Activated naive CD4-positive, alpha-beta T cell treated with anti-CD3 and anti-CD28 coated beads, Interleukin-2, amount 10 ng/mL, durations not matched to agents 7 days and 5 days (primary cell): ENCODE measurements around the gene SDCBP2.

Experiments
- CTCF ChIA-PET: fragments of 350-600 bp; sonication (Branson Sonifier 250); formaldehyde crosslinking; loops from one replicate; lab custom pipeline; 2021; ENCODE audit warnings: antibody characterized with exemption; lab: Charles Lee
- DNase-seq: peaks from one replicate; pipeline ENCODE4 v3.0.0-alpha.2; 2020
- H3K27ac Mint-ChIP-seq: one replicate; pipeline ENCODE4 v1.8.0; 2021; ENCODE audit warnings: mild to moderate bottlenecking, moderate library complexity, mixed read lengths
- H3K27me3 Mint-ChIP-seq: one replicate; pipeline ENCODE4 v1.8.0; 2021; ENCODE audit warnings: mild to moderate bottlenecking, mixed read lengths
- H3K36me3 Mint-ChIP-seq: one replicate; pipeline ENCODE4 v1.8.0; 2021; ENCODE audit warnings: mixed read lengths
- H3K4me1 Mint-ChIP-seq: one replicate; pipeline ENCODE4 v1.8.0; 2021; ENCODE audit warnings: mixed read lengths
- H3K4me3 Mint-ChIP-seq: one replicate; pipeline ENCODE4 v1.8.0; 2021; ENCODE audit warnings: mild to moderate bottlenecking, moderate library complexity, mixed read lengths
- H3K9me3 Mint-ChIP-seq: one replicate; pipeline ENCODE4 v1.8.0; 2021; ENCODE audit warnings: mixed read lengths

SDCBP2 gene

DNA sequence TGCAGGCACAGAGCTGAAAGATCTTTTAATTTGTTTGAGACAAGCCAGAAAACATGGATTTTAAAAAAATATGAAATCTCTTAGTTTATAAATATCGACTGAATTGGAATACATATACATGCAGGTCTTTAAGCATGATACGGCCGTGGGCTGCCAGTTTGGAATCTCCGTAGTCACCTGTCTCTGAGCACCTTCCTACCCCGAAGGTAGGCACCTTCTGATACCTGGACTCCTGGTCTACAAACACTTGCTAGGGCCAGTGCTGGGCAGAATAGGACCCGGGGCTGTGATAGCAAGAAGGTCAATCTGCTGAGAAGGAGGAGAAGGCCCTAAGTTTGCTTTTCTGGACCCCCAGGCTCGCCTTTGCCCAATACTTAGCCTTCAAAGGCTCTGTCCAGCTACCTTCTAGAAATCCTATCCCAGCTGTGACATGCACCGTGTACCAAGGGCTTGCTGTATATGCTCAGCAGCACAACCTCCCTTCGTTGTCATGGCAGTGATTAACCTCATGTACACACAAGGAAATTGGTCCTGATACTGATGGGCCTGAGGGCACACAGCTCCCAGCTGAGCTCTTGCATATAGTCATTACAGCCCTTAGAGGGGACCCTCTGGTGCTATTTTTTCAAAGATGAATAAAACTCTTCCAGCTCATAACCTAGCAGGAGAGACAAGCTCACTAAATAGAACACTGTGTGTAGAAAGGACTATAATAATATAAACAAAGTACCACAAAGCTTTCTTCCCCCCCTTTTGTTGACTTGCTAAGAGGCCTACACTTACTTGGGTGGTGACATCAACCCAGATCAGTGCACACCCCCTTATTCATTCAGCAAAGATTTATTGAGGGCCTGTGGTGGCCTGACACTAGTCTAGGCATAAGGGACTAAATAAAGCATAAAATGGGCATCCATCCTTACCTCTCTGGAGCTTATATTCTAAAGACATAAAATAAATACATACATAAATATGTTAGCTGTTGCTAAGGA lies 45.1 kb downstream of the SDCBP2 start:
- Mint-ChIP-seq H3K27me3 (no peaks in the 10 kb centered on the region), H3K4me1 (peaks cover 57% of the 10 kb centered on the region), H3K36me3 (peaks cover 10% of the 10 kb centered on the region), H3K9me3 (no peaks in the 10 kb centered on the region), H3K4me3 (no peak overlapping the region), H3K27ac (no peak overlapping the region)
- CTCF ChIA-PET: interaction anchor here (1.2 kb wide), 1 partner anchor 225 kb away, joined by 3 read pairs; no protein-coding TSS in a partner anchor
- no peak for DNase-seq

DNA sequence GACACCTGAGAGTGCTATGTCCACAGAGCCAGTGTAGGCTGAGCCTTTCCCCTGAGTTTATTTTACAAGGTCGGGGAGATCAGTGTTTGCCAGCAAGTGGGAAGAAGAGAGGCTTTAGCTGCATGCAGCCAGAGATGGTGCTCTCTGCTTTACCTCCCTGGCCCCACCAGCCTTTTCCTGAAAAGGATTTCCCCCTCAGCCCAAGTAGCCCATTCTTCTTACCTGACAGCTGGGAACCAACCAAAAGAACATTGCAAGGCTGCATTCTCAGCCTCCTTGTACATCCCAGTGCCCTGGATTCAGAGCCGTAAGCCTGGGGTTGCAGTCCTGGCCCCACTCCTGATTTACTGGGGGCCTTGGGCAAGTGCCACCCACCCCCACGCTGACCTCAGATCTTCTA lies 46.0 kb downstream of the SDCBP2 start:
- Mint-ChIP-seq H3K9me3 (no peaks in the 10 kb centered on the region), H3K27me3 (no peaks in the 10 kb centered on the region), H3K4me3 (no peak overlapping the region), H3K4me1 (peaks cover 52% of the 10 kb centered on the region), H3K36me3 (peaks cover 8% of the 10 kb centered on the region), H3K27ac (no peak overlapping the region)
- DNase-seq: no peak
- CTCF ChIA-PET: interaction anchor here (1.2 kb wide), 1 partner anchor 226 kb away, joined by 3 read pairs; no protein-coding TSS in a partner anchor

DNA sequence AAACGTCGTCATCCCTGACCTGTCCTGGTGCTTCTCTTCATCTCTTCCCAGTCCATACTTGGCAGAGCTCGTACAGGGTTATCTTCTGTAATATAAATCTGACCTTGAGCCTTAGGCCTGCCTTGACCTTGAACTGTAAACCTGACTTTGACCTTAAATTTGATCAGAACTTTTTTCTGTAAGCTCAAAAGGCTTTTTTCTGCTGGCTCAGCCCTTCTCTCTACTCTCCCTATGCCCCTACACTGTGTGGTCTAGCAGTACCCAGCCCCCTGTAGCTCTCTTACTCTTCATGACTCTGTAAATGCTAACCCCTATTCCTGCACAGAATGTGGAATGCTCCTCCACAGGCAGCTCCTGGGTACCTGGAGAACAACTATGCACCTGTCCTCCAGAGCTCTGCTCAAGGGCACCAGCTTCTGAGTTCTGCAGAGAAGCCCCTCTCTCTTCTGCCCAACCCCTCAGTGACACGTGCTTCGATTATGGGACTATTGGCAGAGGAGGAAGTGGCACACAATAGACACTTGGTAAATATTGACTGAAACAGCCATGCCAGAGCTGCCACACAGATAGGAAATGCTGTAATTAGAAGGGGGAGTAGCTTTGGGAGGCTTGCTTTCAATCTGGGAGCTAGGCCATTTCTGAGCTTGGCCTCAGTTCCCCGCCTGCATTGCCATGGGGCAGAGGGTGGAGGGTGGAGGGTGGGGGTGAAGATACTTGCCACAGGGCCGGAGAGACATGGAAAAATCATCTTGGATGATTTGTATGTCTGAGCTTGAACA lies 47.5 kb downstream of the SDCBP2 start:
- Mint-ChIP-seq H3K27me3 (no peaks in the 10 kb centered on the region), H3K36me3 (peaks cover 5% of the 10 kb centered on the region), H3K4me1 (peaks cover 37% of the 10 kb centered on the region), H3K9me3 (no peaks in the 10 kb centered on the region), H3K27ac (no peak overlapping the region), H3K4me3 (no peak overlapping the region)
- DNase-seq: no peak
- CTCF ChIA-PET: interaction anchor here (1.0 to 1.4 kb wide), 3 partner anchors 9 to 16 kb away, joined by 3 read pairs; no protein-coding TSS in a partner anchor

DNA sequence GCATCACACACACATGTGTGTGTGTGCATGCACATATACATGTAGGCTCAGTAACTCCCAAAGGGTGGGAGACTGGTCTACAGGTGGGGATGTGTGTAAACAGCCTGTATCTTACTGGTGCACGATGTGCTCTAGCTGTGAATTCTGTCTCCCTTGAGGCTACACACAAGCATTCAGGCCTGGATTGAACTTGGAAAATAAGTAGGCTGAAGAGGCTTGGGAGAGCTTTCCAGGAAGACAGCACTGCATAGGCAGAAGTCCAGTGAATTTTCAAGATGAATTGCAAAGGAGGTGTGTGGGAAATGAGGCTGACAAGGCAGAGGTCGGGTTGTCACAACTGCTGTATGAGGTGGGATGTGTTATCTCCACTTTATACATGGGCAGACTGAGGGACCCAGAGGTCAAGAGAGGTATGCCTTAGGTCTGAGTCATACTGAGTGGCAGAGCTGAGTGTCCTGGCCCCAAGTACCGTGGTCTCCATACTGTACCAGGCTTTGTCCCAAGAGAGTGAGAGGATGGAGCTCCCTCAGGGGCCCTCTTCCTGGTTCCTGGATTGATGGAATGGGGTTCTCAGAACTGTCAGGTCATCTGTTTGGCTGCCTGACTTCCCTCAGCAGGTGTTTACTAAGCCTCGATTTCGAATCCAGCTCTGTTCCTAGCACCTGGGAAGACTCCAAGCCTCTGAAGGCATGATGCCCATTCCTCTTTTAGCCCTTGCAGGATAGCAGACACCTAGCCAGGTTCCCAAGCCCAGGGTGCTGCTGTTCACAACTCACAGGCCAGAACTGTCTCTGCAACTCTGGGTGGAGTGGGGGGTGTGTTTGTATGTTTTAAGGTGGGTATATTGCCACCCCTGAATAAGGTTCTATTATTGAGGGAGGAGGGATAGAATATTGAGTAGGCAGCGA lies 48.5 kb downstream of the SDCBP2 start:
- CTCF ChIA-PET: interaction anchor here (0.9 kb wide), 1 partner anchor 158 kb away, joined by 3 read pairs; no protein-coding TSS in a partner anchor
- Mint-ChIP-seq H3K9me3 (no peaks in the 10 kb centered on the region), H3K27me3 (no peaks in the 10 kb centered on the region), H3K36me3 (peaks cover 5% of the 10 kb centered on the region), H3K27ac (no peak overlapping the region), H3K4me1 (peaks cover 30% of the 10 kb centered on the region), H3K4me3 (no peak overlapping the region)
- no peak for DNase-seq

DNA sequence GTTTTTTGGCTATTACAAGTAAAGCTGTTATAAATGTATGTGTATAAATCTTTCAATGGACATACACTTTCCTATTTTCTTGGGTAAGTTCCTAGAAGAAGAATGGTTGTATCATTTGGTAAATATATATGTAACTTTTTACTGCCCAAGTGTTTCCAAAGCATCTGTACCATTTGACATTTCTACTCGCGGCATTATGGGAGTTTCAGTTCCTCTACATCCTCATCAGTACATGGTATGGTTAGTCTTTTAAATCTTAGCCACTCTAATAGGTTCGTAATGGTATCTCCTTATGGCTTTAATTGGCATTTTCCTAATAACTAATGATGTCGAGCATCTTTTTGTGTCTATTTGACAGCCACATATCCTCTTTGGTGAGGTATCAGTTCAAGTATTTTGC lies 49.9 kb downstream of the SDCBP2 start:
- H3K9me3 Mint-ChIP-seq: no peaks in the 10 kb centered on the region
- no peak for DNase-seq
- peaks cover 7% of the 10 kb centered on the region for H3K36me3 Mint-ChIP-seq
- H3K4me3 Mint-ChIP-seq: no peak overlapping the region
- no peak overlapping the region for H3K27ac Mint-ChIP-seq
- CTCF ChIA-PET: no interaction called here
- H3K4me1 Mint-ChIP-seq: peaks cover 16% of the 10 kb centered on the region
- no peaks in the 10 kb centered on the region for H3K27me3 Mint-ChIP-seq

DNA sequence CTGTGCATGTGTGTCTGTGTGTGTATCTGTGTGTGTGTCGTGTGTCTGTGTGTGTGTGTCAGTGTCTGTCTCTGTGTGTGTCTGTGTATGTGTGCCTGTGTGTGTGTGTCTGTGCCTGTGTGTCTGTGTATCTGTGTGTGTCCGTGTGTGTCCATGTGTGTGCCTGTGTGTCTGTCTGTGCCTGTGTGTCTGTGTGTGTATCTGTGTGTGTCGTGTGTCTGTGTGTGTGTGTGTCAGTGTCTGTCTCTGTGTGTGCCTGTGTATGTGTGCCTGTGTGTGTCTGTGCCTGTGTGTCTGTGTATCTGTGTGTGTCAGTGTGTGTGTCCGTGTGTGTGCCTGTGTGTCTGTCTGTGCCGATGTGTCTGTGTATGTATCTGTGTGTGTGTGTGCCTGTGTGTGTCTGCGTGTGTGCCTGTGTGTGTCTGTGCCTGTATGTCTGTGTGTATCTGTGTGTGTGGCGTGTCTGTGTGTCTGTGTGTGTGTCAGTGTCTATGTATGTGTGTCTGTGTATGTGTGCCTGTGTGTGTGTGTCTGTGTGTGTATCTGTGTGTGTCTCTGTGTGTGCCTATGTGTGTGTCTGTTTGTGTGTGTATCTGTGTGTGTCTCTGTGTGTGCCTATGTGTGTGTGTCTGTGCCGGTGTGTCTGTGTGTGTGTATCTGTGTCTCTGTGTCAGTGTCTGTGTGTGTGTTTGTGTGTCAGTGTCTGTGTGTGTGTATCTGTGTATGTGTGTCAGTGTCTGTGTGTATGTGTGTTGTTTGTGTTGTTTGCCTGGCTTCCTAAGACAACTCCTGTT lies 51.2 kb downstream of the SDCBP2 start:
- CTCF ChIA-PET: no interaction called here
- Mint-ChIP-seq H3K4me1 (peaks cover 14% of the 10 kb centered on the region), H3K36me3 (peaks cover 11% of the 10 kb centered on the region), H3K27ac (no peak overlapping the region), H3K4me3 (no peak overlapping the region), H3K9me3 (no peaks in the 10 kb centered on the region), H3K27me3 (no peaks in the 10 kb centered on the region)
- no peak for DNase-seq

DNA sequence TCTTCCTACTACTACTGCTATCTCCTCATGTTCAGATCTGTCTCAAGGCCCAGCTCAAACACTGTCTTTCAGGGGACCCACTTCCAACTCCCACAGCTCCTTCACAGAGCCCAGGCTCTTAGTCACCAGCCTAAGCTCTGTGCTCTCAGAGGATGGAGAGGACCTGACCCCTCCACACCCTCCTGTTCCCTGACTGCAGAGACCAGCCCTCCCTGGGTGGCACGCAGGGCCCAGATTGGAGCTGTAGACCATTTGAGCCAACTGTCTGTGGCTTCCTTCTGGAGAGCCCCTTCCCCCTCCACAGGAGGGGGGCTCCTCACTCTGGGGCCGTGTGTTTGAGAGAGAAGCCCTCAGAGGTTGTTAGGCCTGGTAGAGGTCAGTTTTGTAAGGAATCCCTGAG lies 53.0 kb downstream of the SDCBP2 start:
- no peak for DNase-seq
- Mint-ChIP-seq H3K4me1 (peaks cover 9% of the 10 kb centered on the region), H3K4me3 (no peak overlapping the region), H3K36me3 (peaks cover 9% of the 10 kb centered on the region), H3K9me3 (no peaks in the 10 kb centered on the region), H3K27ac (no peak overlapping the region), H3K27me3 (no peaks in the 10 kb centered on the region)
- CTCF ChIA-PET: interaction anchor here (1.3 kb wide), 1 partner anchor 10 kb away, joined by 6 read pairs; the partner anchor contains the start of gene SNPH

DNA sequence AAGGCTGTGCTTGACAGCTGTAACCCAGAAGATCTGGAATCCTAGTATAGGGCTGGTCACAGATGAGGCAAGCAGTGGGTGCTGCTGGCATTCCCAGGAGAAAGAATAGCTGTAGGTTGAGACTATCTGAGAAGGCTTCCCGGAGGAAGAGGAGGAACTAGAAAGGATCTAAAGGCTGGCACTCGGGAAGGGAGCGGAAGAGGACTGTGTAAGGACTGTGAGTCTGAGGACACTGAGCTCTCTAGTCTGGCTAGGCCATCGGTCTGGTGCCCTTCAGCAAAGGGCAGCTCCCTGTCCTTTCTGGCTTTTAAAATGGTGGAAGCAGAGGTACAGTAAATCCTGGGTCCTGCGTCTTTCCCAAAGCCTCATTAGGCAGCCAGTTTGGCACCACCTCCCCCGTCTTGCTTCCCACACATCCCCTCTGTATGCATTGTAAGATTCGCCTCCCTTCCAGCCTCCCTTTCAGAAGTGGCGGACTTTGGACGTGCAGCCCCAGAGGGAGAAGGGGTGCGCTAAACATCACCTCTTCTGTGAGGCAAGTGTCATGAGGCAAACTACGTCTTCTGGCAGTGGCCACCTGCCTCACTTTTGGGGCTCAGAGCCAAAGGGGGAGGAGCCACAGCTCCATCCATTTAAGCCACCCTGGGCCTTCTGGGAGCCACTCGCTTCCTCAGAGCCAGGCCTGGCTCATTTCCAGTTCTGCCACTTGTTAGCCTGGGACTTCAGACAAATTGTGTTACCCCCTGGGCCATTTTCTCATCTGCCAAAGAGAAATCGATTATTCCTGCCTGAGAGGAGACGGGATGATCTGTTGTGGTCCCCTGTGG lies 54.2 kb downstream of the SDCBP2 start:
- Mint-ChIP-seq H3K27ac (no peak overlapping the region), H3K27me3 (no peaks in the 10 kb centered on the region), H3K4me3 (no peak overlapping the region), H3K4me1 (peaks cover 9% of the 10 kb centered on the region), H3K9me3 (no peaks in the 10 kb centered on the region), H3K36me3 (peaks cover 11% of the 10 kb centered on the region)
- DNase-seq: no peak
- CTCF ChIA-PET: interaction anchor here (1.3 kb wide), 1 partner anchor 8 kb away, joined by 6 read pairs; the partner anchor contains the start of gene SNPH

DNA sequence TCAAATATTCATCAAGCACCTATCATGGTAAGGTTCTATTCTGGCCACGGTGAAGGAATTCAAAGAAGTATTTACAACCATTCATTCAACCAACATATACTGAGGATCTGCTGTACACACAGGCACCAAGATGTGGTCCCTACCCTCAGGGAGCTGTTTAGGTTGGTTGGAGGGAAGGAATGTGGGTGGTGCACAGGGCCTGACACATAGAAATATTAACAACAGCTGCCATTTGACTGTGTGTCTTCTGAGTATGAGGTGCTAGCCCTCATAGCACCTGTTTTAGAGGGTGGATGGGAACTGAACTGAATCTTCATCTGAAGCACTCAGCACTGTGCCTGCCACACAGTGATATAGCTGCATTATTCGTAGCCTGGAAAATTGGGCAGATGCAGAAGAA lies 55.6 kb downstream of the SDCBP2 start:
- CTCF ChIA-PET: interaction anchor here (0.7 to 0.9 kb wide), 2 partner anchors 12 to 14 kb away, joined by 3 read pairs; no protein-coding TSS in a partner anchor
- no peak for DNase-seq
- Mint-ChIP-seq H3K27me3 (no peaks in the 10 kb centered on the region), H3K36me3 (peaks cover 11% of the 10 kb centered on the region), H3K27ac (no peak overlapping the region), H3K9me3 (no peaks in the 10 kb centered on the region), H3K4me1 (peaks cover 12% of the 10 kb centered on the region), H3K4me3 (no peak overlapping the region)

DNA sequence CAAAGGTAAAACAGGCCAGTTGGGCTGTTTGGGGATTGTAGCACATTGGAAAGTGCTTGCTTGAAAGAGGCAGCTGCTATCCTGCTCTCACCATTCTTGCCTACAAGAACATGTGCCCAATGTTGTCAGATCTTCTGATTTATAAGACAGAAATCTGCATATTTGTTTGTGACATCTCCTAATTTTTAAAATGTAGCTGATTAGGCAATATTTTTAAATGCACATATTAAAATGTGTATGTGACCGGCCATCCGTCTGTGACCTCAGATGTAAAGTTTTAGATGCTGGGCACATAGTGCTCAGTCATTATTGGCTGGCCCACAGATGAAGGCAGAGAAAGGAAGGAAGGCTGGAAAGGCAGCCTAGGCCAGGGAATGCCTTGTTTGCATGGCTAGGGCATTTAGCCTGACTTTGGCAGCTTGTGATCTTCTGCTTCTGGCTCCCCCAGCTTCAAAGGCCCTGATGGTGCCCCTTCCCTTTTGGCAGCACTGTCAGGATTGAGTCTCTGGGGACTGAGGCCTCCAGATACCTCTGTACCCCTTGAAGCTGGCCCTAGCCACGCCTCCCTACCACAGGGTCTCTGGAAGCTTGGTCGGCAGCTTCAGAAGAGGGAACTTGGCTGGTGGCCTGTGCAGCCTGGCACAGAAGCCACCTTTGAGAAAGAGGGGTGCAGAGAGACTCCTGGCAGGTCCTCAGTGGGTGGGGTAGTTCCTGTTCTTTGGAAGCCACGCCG lies 56.4 kb downstream of the SDCBP2 start:
- Mint-ChIP-seq H3K4me3 (no peak overlapping the region), H3K4me1 (peaks cover 20% of the 10 kb centered on the region), H3K27ac (no peak overlapping the region), H3K36me3 (peaks cover 11% of the 10 kb centered on the region), H3K9me3 (no peaks in the 10 kb centered on the region), H3K27me3 (no peaks in the 10 kb centered on the region)
- DNase-seq: no peak
- CTCF ChIA-PET: interaction anchor here (0.6 to 0.9 kb wide), 2 partner anchors 9 to 14 kb away, joined by 3 read pairs; no protein-coding TSS in a partner anchor

DNA sequence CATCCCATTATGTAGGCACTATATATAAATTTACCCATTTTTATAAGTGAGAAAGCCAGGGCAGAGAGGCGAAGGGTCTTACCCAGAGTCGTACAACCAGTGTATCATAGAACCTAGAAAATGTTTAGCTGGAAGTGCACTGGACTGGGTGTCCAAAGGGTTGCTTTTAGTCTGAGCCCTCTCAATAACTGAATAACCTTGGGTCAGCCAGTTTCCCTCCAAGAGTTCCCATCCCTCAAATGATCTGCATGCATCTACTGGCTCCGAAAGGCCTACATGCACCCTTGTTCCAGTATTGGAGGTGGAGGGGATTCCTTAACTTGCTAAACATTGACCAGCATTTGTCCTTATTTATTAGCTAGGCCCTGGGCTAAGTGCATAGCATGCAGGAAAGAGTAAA lies 59.1 kb downstream of the SDCBP2 start:
- DNase-seq: no peak
- H3K4me3 Mint-ChIP-seq: no peak overlapping the region
- peak overlapping the region; percentile 67 for H3K27ac Mint-ChIP-seq
- H3K27me3 Mint-ChIP-seq: no peaks in the 10 kb centered on the region
- CTCF ChIA-PET: interaction anchor here (1.0 kb wide), 1 partner anchor 43 kb away, joined by 3 read pairs; no protein-coding TSS in a partner anchor
- peaks cover 40% of the 10 kb centered on the region for H3K4me1 Mint-ChIP-seq
- peaks cover 11% of the 10 kb centered on the region for H3K36me3 Mint-ChIP-seq
- H3K9me3 Mint-ChIP-seq: no peaks in the 10 kb centered on the region
